Stimulated activated CD4-positive, alpha-beta T cell treated with anti-CD3 and anti-CD28 coated beads, TNF-alpha, amount 100 ng/mL, for 48 hours (primary cell): ENCODE data around the gene KCNAB2.

Experiments used
- DNase-seq, 3 donors: peaks; one replicate each; pipeline ENCODE4 v3.0.0-alpha.2; 2020; ENCODE audit warnings: low read depth in 3 of 3

The KCNAB2 gene

GRCh38 chr1:6097117-6097595 is 51.5 kb downstream of the KCNAB2 start:
- no peak for DNase-seq

GRCh38 chr1:6097824-6098223 is 52.1 kb downstream of the KCNAB2 start:
- DNase-seq = no peak

DNA sequence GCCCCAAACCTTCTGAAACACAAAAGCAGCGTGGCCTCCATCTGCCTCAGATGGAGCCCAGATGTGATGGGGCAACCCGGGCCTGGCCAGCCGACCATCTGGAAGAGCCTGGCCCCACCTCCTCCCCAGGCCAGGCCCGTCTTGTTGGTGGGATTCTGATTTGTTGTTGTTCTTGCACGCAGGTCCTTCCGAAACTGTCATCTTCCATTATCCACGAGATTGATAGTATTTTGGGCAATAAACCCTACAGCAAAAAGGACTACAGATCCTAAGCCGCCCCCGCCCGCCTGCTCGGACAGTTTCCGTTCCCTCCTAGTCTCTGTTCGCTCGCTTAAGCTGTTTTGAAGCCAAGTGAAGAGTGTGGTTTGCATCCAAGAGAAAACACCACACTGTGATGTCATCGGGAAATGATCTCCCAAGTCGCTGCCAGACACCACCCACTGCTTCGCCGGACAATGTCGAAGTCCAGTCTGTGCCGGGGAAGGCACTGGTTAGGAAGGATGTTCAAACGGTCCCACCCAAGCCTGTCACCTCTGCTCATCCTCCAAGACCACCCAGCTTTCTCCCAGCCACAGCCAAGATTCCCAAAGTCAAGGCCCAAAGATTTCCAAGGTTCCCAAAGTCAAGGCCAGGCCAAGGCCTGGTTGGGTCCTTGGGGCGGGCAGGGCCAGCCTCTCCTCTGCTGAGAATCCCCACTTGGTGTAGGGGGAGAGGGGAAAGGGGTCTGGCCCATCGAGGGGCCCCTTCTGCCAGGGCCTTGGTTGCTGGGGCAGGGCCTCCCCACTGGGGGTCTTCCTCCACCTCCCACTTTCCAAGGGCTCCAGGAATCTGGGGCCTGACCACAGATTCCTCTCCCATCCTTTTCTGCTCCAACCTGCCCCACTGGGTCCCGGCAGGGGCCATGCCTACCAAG is 52.9 kb downstream of the KCNAB2 start:
- DNase-seq = no peak

- DNase-seq = no peak
Observed at GRCh38 chr1:6099297-6099696, 53.6 kb downstream of the KCNAB2 start.

DNA sequence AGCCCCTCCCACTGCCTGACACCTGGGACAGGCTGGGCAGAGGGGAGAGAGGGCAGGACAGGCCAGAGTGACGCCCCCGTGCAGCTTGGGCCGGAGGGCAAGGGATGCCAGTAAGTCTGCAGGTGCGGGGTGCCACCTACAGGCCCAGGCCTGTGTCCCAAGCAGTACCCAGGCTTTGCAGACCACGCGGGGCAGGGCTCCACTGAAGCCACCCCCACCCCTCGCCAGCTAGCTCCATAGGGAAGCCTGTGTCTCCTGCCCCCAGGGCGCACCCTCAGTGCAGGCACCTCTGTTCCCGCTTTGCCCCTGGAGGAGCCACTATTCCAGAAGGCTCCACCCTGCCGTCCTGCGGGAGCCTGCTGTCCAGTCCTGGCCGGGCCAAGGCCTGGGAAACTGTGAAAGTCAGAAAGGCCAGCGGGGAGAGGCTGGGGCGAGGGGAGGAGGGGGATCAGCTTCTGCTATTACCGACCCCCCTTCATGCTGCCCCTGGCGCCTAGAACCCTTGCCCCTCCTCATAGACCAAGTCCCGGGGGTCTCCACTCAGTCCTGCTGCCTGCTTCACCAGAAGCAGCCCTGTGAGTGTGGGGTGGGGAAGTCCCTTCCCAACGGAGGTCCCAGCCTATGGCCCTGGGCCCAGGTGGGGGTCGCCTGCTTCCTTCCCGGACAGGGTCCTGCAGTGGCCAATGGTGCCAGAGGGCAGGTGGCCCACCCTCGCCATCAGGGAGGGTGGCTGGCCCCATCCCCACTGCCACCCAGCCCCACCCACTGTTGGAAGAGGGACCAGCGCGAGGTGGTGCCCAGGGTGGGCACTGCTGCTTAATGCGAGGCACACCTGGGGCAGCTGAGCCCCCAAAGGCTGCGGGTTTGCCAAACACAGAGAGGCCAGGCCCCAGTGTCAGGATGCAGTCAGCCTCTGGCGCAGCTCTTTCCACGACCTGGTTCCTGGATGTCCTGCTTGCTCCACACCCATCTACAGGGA is 54.4 kb downstream of the KCNAB2 start:
- DNase-seq = no peak

DNA sequence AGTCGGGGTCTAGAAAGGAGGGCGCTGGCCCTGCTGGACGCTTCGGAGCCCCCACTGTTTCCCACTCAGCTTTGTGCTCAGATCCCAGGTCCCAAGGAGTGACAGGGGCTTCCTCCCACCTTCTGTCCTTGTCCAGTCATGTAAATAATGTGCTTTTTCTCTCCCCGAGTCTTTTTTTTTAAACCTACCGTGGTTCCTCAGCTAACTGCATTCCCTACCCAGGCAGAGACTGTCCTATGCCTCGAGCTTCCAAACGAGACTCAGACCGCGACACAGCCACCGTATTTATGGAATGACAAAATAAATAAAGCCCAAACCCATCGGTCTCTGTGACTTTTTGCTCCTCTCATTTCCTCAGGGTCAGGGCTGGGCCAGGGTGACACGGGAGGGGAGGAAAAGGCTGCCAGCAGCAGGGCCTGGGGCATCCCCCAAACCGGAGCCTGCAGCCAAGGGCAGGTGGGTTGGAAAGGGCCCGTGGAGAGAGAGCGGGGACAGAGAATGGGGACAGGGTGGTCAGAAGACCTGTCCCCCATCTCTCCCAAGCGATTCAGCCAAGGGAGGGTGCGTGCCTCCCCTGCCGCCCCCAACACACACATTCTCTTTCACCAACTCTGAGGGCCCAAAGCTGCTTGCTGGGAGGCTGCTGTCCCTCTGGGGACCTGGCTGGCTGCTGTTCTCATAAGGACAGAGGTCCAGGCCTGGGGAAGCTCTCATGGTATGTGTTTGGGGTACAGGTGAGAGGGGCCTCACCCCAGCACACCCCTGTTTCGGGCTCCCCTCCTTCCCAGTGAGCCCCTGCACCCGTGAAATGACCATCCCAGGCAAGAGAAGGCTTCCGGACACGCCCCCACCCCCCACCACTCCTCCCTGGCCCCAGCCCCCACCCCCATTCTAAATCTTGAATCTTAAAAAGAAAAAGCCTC is 55.4 kb downstream of the KCNAB2 start:
- no peak for DNase-seq

GRCh38 chr1:6101826-6102531 is 56.3 kb downstream of the KCNAB2 start:
- no peak for DNase-seq

GRCh38 chr1:6102532-6102845 is 56.8 kb downstream of the KCNAB2 start:
- DNase-seq = no peak

- no peak for DNase-seq
Observed at GRCh38 chr1:6103111-6103853, 57.6 kb downstream of the KCNAB2 start.

DNA sequence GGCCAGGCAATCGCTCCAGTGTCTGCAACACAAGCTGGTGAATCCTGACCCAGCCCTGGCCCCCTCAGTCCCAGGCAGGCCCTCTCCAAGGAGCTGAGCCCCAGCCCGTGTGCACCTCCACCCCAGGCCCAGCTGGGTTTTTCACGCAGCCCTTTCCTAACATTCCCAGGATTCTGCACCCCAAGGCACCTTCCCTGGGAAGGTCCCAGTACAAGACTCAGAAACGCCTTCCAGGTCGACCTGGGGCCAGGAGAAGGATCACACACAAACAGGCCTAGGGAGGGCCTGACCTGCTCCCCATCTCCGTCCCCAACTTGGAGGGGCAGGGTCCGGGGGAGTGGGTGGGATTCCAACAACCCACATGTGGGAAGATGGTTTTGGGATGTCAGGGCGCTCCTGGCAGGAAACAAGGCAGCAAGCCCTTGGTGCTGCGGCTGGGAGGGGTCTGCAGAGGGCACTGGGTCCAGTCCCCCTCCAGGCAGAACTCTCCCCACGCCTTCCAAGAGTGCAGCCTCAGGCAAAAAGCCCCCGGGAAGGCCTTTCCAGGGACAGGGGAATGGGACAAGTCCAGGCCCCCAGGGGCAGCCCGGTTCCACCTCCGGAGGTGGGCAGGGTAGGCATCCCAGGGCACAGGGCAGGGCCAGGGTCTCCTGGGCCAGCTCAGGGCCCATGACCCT is 58.3 kb downstream of the KCNAB2 start:
- no peak for DNase-seq

GRCh38 chr1:6104631-6105030 is 58.9 kb downstream of the KCNAB2 start:
- no peak for DNase-seq

DNA sequence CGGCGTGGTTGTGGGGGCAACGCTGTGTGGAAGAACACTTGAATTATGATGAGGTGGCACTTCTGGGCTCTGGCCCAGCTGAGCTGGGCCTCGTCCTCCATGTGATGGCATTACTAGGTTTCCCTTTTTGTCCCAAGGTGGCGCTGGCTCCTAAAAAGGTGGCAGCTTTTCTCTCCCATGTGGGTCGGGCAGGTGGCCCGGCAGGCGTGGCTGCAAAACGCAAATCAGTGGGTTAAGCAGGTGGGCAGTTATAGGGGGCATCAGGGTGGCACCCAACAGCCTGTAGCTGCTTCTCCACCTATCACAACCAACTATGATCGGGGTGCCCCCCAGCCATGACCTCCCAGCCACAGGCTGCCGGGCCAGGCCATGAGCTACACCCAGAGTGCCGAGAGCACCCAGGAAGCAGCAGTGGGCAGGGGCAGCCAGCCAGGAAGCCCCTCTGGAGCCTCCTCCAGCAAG is 59.6 kb downstream of the KCNAB2 start:
- DNase-seq = no peak

DNA sequence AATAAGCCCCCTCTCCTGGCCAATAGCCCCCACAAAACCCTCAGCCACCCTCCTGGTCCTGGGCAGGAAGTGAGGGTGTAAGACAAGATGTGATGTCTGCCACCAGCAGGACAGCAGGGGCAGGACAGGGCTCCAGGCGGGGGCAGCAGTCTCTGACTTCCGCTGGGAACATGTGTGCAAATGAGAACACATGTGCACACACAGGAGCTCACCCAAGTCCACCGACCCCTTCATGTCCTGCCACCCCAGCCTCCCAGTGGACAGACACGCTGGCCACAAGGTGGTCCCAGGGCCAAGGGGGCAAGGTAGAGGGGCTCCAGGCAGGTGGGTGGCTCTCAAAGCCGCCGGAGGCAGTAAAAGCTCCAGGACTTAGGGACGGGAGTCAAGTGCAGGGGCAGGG is 60.1 kb downstream of the KCNAB2 start:
- DNase-seq = no peak

GRCh38 chr1:6106321-6106731 is 60.6 kb downstream of the KCNAB2 start:
- no peak for DNase-seq

DNA sequence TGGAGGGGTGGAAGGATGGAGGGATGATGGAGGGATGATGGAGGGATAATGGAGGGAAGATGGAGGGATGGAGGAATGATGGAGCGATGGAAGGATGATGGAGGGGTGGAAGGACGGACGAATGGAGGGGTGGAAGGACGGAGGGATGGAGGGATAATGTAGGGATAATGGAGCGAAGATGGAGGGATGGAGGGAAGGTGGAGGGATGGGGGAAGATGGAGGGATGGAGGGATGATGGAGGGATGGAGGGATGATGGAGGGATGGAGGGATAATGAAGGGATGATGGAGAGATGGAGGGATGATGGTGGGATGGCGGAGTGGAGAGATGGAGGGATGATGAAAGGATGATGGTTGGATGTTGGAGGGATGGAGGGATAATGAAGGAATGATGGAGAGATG is 61.3 kb downstream of the KCNAB2 start:
- no peak for DNase-seq

GRCh38 chr1:6107409-6108356 is 62.0 kb downstream of the KCNAB2 start:
- no peak for DNase-seq

- no peak for DNase-seq
Observed at GRCh38 chr1:6108476-6108875, 62.8 kb downstream of the KCNAB2 start.

DNA sequence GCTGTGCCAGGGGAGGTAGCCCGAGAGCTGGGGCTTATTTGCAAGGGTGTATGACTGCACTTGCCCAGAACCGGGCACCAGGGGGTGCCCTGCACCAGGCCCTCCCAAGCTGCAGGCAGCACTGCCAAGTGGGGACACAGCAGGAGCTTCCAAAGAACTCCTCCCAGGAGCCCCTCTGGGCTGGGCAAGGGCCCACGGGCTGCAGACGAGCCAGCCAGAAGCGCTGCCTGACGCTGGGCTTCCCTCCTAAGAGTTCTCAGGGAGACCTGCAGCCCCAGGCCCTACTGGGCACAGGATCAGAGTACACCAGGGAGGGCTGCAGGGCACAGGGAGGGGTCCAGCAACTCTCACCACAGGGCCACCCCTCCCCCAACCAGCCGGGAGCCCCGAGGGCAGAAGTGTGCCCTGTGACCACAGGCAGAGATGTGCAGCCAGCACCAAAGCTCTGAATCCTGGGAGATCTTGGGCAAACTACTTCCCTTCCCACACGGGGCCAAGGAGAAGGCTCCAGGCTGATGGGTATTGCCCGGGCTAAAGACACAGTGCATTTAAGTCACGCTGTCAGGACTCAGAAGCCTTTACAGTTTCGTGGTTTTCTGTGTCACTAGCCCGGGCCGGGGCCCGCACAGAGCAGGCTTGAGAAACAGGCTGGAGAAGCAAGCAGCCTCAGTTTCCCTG is 63.4 kb downstream of the KCNAB2 start:
- DNase-seq = peak in 2 of 3 donors; percentile 26 to 32
